IPS-20b (cell line): ENCODE measurements around the gene S100Z.
A peak's percentile ranks its signal among the peaks of the same experiment; 100 is the strongest.
"Not testable (repeated sequence)": the region's sequence is repeated elsewhere in the genome, so short reads cannot be mapped to it uniquely, and the experiment has no call there.

ENCODE experiments used
- H3K27ac ChIP-seq: one replicate; pipeline ENCODE4 v1.5.1; 2013; ENCODE audit warnings: low read length
- H3K27me3 ChIP-seq: 2 replicates; pipeline ENCODE4 v1.6.1; 2013; ENCODE audit warnings: mild to moderate bottlenecking, low read length, inconsistent platforms; ENCODE audit not compliant: insufficient read depth
- H3K36me3 ChIP-seq: 2 replicates; pipeline ENCODE4 v1.6.1; 2013; ENCODE audit warnings: low read depth, mild to moderate bottlenecking, inconsistent platforms, low read length, moderate library complexity; ENCODE audit not compliant: insufficient read depth
- H3K4me1 ChIP-seq: 2 replicates; pipeline ENCODE4 v1.6.1; 2013; ENCODE audit warnings: mild to moderate bottlenecking, control low read depth, inconsistent platforms, low read length, moderate library complexity; ENCODE audit not compliant: insufficient read depth
- H3K4me3 ChIP-seq: 2 replicates; pipeline ENCODE4 v1.5.1; 2013; ENCODE audit warnings: mild to moderate bottlenecking, low read length, inconsistent platforms
- H3K9ac ChIP-seq: 2 replicates; pipeline ENCODE4 v1.6.1; 2013; ENCODE audit warnings: low read depth, mild to moderate bottlenecking, inconsistent platforms, low read length, moderate library complexity
- H3K9me3 ChIP-seq: 2 replicates; pipeline ENCODE4 v1.6.1; 2013; ENCODE audit warnings: mild to moderate bottlenecking, low read depth, low read length, inconsistent platforms; ENCODE audit not compliant: insufficient read depth

The S100Z gene

DNA sequence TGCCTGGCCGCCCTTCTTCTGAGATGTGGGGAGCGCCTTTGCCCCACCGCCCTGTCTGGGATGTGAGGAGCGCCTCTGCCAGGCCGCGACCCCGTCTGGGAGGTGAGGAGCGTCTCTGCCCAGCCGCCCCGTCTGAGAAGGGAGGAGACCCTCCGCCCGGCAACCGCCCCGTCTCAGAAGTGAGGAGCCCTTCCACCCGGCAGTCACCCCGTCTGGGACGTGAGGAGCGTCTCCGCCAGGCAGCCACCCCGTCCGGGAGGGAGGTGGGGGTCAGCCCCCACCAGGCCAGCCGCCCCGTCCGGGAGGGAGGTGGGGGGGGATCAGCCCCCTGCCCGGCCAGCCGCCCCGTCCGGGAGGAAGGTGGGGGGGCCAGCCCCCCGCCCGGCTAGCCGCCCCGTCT, 37.6 kb upstream of the S100Z start:
- not testable (repeated sequence) for H3K36me3 ChIP-seq, H3K9me3 ChIP-seq, H3K9ac ChIP-seq, H3K27ac ChIP-seq, H3K4me3 ChIP-seq
- H3K4me1 ChIP-seq: peaks cover 18% of the 10 kb centered on the region; the same call in 1 of the 2 replicates
- H3K27me3 ChIP-seq: peaks cover 10% of the 10 kb centered on the region; the same call in 1 of the 2 replicates

DNA sequence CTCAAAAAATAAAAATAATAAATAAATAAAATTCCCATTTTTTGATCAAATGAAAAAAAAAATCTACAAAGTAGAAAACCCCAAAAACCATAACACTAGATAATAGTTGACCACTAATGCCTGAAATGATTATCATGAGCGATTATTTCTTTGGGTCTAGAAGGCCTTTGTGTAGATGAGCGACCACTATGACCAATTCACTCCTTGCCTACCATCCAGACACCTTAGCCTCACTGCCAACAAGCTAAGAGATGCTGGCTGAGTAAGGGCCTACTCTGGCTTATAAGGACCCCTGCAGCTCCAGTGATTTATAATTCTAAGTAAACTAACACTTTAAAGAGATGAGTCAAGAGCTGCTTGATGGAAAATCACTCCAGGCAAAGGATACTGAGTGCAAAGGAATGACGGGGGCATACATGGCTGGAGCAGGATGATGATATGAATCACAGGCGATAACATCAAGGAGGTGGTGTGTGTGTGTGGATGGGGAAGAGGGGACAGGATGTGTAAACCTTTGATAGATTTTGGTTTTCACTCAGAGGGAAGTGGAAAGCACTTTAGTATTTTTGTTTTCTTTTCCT, 35.7 kb upstream of the S100Z start:
- Histone ChIP-seq H3K36me3 (no peaks in the 10 kb centered on the region), H3K4me3 (no peak overlapping the region), H3K4me1 (peaks cover 7% of the 10 kb centered on the region; the same call in 1 of the 2 replicates), H3K9ac (no peak overlapping the region), H3K27me3 (peaks cover 24% of the 10 kb centered on the region; the same call in 1 of the 2 replicates), H3K27ac (no peak overlapping the region), H3K9me3 (peaks cover 7% of the 10 kb centered on the region; the same call in 1 of the 2 replicates)

DNA sequence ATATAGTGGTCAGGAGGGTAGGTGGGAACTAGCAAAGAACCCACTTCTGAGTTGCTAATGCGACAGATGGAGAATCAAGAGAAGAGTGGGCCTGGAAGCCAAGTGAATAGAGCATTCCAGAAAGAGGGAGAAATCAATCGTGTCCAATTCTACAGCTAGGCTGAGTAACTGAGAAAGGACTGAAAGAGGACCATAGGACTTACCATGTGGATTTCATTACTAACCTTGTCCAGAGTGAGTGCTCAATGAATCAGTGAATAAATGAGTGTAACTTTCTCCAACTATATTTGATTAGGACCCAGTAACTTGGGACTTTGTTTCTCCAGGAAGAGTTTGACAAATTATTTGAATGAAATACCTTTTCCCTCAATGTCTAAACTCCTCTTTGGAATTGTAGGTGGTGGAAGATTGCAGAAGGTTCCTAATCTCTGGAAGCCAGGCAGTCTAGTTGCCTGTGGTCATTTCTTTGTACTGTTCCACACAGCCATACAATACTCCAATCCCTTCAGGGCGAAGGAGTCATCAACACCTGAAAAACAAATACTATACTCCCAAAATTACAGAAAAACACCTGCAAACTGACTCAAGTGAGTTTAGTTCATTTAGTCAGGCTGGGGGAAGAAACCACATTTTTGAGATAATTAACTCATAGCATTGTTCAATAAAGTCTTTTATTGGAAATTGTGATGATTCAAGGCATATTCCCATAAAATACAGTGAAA, 33.5 kb upstream of the S100Z start:
- H3K4me1 ChIP-seq: peaks cover 13% of the 10 kb centered on the region; the same call in 1 of the 2 replicates
- no peaks in the 10 kb centered on the region for H3K36me3 ChIP-seq

DNA sequence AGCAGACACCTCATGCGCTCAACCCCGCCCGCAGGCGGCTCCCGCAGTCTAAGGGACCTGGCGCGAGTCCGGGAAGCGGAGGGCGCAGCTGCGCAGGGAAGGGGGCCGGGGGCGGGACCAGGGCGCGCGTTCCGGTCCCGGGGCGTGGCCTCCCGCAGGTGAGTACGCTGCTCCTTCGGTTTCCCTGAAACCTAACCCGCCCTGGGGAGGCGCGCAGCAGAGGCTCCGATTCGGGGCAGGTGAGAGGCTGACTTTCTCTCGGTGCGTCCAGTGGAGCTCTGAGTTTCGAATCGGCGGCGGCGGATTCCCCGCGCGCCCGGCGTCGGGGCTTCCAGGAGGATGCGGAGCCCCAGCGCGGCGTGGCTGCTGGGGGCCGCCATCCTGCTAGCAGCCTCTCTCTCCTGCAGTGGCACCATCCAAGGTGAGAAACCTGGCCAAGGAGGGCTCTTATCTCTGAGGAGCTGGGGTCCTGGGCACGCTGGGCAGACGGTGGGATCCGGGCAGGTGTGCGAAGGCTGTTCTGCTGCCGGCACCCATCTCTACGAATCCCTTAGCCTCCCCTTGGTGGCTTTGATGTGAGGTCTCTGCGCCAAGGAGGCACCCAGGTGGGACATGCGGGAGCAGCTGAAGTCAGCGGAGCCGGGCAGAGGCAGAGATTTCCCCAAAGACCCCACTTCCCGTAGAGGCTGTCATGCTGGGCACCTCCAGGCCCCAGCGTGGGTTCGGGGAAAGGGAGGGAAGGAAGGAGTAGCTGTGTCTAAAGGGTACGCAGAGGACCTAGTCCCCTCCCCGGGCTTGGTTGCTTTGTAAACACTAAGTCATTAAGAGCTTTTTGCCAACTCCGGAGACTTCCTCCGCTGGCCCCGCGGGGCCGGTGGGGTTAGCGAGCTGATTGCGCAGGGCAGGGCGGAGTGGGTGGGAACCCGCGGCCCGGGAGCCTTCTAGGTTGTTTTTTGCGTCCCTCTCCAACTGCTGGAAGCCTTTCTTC, 30.7 kb upstream of the S100Z start, which contains the start of gene F2RL1:
Gene F2RL1, plus strand, starts transcription at position 187 of the 988 bp plus-strand sequence. Its CDS starts 153 bp downstream, at position 340.
- peak within 1 kb of the TSS; percentile 80 for H3K9ac ChIP-seq
- H3K4me1 ChIP-seq: peaks cover 13% of the 10 kb centered on the region; the same call in 1 of the 2 replicates
- H3K4me3 ChIP-seq: peak within 1 kb of the TSS; percentile 78
- H3K9me3 ChIP-seq: no peaks in the 10 kb centered on the region
- H3K36me3 ChIP-seq: no peaks in the 10 kb centered on the region
- peaks cover 46% of the 10 kb centered on the region; the same call in 1 of the 2 replicates for H3K27me3 ChIP-seq
- no peak within 1 kb of the TSS for H3K27ac ChIP-seq

More for the DNA sequence above, 33.5 kb upstream of the S100Z start:
- no peak overlapping the region for H3K27ac ChIP-seq
- peaks cover under 1% of the 10 kb centered on the region; the same call in 1 of the 2 replicates for H3K9me3 ChIP-seq
- H3K9ac ChIP-seq: no peak overlapping the region
- no peak overlapping the region for H3K4me3 ChIP-seq
- H3K27me3 ChIP-seq: peaks cover 46% of the 10 kb centered on the region; the same call in 1 of the 2 replicates

DNA sequence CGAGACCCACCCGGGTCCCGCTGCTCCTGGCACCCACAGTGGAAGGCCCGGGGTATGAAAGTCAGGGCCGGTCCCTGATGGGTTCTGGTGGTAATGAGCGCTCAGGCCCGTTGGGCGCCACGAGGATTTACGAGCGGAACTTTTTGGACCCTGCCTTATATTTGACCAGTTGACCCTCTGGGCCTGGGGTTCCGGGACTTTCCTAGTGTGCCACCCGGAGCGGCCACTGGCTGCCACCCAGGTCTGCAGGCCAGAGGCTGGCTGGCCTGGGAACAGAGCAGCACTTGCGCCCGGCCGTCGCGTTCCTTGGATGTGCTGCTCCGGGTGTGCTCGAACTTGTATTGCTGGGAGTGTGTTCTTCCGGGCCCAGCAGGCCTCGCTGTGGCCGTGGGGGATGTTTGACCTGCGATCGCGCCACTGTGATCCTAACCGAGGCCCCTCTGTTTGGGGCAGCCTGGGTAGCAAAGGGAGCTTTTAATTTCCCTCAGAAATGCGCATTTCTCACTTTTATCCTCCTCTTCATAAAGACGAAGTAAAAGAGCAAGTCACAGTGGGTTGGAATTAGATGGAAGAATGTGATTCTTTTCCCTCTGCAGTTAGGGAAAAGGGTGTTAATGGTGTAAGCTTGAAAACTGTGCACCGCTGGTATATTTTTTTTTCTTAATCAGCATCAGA, 29.8 kb upstream of the S100Z start:
- Histone ChIP-seq H3K27ac (no peak overlapping the region), H3K27me3 (peaks cover 46% of the 10 kb centered on the region; the same call in 1 of the 2 replicates), H3K9me3 (no peaks in the 10 kb centered on the region), H3K4me1 (peaks cover 13% of the 10 kb centered on the region; the same call in 1 of the 2 replicates), H3K36me3 (no peaks in the 10 kb centered on the region), H3K9ac (peak overlapping the region; percentile 80; the same call in 1 of the 2 replicates), H3K4me3 (peak overlapping the region; percentile 78)

DNA sequence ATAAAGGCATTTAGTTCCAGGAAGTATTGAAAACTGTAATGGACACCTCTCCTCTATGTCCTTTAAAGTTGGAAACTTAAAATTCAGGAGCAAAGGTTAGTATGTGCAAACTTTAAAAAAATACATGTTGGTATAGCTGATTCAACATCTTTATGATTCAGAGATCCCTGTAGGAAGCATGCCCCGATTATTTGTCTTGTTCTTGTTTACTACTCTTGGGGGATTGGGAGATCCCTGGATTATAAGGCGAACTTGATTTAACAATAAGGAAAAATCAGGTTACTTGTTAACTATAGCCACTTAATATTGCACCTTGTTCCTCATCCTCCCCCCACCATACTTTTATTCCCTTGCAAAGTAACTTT, 29.3 kb upstream of the S100Z start:
- Histone ChIP-seq H3K27me3 (peaks cover 46% of the 10 kb centered on the region; the same call in 1 of the 2 replicates), H3K4me1 (peaks cover 13% of the 10 kb centered on the region; the same call in 1 of the 2 replicates), H3K36me3 (no peaks in the 10 kb centered on the region), H3K27ac (no peak overlapping the region), H3K9ac (peak overlapping the region; percentile 7; the same call in 1 of the 2 replicates), H3K9me3 (no peaks in the 10 kb centered on the region), H3K4me3 (peak overlapping the region; percentile 78)

DNA sequence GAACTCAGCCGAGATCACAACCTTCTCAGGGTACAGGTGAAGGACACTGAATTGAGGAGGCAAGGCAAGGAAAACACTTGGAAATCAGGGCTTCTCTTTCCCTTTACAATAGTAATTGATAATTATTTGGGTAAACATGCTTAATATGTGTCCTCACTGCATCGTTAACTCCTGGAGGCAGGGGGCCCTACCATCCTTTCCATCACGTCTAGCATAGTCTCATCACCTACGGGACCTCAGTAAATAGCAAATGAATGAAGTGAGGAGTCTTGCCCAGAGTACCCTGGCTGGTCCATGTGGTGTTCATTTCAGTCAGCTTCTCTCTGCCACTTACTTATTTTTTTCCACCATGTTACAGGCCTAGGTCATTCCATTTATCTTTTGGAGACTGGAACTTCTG, 28.7 kb upstream of the S100Z start:
- peak overlapping the region; percentile 7; the same call in 1 of the 2 replicates for H3K9ac ChIP-seq
- H3K4me1 ChIP-seq: peaks cover 13% of the 10 kb centered on the region; the same call in 1 of the 2 replicates
- H3K36me3 ChIP-seq: no peaks in the 10 kb centered on the region
- H3K9me3 ChIP-seq: no peaks in the 10 kb centered on the region
- H3K27ac ChIP-seq: no peak overlapping the region
- H3K27me3 ChIP-seq: peaks cover 45% of the 10 kb centered on the region; the same call in 1 of the 2 replicates
- peak overlapping the region; percentile 78 for H3K4me3 ChIP-seq

DNA sequence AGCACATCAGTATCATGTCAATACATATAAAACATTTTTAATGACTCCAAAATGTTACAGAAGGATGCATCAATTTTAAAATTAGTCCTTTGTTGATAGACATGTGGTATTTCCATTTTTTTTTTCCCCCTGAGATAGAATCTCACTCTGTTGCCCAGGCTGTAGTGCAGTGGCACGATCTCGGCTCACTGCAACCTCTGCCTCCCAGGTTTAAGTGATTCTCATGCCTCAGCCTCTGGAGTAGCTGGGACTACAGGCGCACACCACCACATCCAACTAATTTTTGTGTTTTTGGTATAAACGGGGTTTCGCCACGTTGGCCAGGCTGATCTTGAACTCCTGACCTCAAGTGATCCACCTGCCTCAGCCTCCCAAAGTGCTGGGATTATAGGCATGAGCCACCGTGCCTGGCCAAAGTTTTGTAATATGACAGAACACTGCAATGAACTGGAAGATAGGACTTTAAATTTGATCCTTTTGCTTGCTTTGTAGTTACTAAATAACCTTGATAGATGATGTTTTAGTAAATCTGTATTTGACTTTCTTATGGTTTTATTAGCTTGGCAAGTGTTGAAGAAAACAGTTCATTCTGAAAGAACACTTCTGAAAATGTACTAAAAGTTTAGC, 27.6 kb upstream of the S100Z start:
- not testable (repeated sequence) for H3K36me3 ChIP-seq, H3K9me3 ChIP-seq, H3K9ac ChIP-seq, H3K4me3 ChIP-seq, H3K27ac ChIP-seq
- Histone ChIP-seq H3K4me1 (peaks cover 13% of the 10 kb centered on the region; the same call in 1 of the 2 replicates), H3K27me3 (peaks cover 36% of the 10 kb centered on the region; the same call in 1 of the 2 replicates)

DNA sequence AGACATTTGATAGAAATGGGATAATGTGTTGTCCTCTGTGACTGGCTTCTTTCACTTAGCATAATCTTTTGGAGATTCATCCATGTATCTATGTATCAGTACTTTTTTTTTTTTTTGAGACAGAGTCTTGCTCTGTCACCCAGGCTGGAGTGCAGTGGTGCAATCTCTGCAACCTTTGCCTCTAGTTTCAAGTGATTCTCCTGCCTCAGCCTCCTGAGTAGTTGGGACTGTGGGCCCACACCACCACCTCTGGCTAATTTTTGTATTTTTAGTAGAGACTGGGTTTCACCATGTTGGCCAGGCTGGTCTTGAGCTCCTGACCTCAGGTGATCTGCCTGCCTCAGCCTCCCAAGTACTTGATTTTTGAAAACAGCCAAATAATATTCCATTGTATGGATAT, 23.4 kb upstream of the S100Z start:
- H3K9me3 ChIP-seq, H3K4me1 ChIP-seq, H3K27me3 ChIP-seq, H3K4me3 ChIP-seq, H3K9ac ChIP-seq, H3K36me3 ChIP-seq, H3K27ac ChIP-seq: not testable (repeated sequence)

DNA sequence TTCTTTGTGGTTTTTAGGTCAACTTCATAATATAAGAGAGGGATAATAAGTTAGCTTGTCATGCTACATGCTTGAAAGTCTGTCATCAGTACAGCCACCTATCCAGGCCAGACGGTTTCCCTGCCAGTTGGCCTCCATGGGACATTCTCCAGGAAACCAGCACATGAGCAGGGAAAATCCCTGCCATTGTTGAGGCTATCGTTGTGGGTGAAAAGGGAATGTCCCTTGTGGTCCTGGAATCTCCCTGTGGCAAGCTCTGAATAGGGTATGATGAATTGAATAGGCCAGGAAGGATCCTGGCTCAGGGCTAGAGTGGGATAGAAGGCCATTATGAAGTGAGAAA, 18.7 kb upstream of the S100Z start:
- Histone ChIP-seq H3K4me3 (no peak overlapping the region), H3K36me3 (peaks cover 22% of the 10 kb centered on the region), H3K27ac (no peak overlapping the region), H3K9me3 (no peaks in the 10 kb centered on the region), H3K4me1 (peaks cover 5% of the 10 kb centered on the region; the same call in 1 of the 2 replicates), H3K27me3 (no peaks in the 10 kb centered on the region), H3K9ac (no peak overlapping the region)
